K562 (cell line): ENCODE measurements around the gene ABHD14A. TPM values are rescaled to one million over a fixed set of nuclear protein-coding genes. Genes with fewer than 3 reads are reported as not detected.

Experiments used
- ARID3A ChIP-seq: IDR thresholded peaks from 2 replicates; pipeline ENCODE4 v1.6.1; 2012; ENCODE audit warnings: low read depth, low read length, improper control_type of control experiment, borderline replicate concordance
- EGR1 ChIP-seq: fragments of 450-650 bp; conservative IDR thresholded peaks from 2 replicates; pipeline ENCODE4 v1.6.1; 2017; ENCODE audit warnings: mild to moderate bottlenecking
- GTF2E2 ChIP-seq: fragments of 200-800 bp; sonication (Bioruptor generic); IDR thresholded peaks from 2 replicates; pipeline ENCODE4 v1.6.1; 2016; ENCODE audit warnings: missing genetic modification characterization, missing compliant biosample characterization
- HDGF ChIP-seq: fragments of 450-650 bp; IDR thresholded peaks from 2 replicates; pipeline ENCODE4 v1.6.1; 2016
- HNRNPL ChIP-seq: fragments of 200-400 bp; formaldehyde crosslinking; IDR thresholded peaks from 2 replicates; pipeline ENCODE4 v1.6.1; 2017; ENCODE audit warnings: low read depth, mild to moderate bottlenecking, low read length
- KLF1 ChIP-seq: fragments of 450-650 bp; IDR thresholded peaks from 2 replicates; pipeline ENCODE4 v1.6.1; 2016; ENCODE audit warnings: missing genetic modification characterization, missing compliant biosample characterization
- L3MBTL2 ChIP-seq: fragments of 450-650 bp; IDR thresholded peaks from 2 replicates; pipeline ENCODE4 v1.6.1; 2016; ENCODE audit warnings: mild to moderate bottlenecking, moderate library complexity
- NFXL1 ChIP-seq: fragments of 450-650 bp; formaldehyde crosslinking; IDR thresholded peaks from 2 replicates; pipeline ENCODE4 v1.4.0; 2021; ENCODE audit warnings: mild to moderate bottlenecking
- RB1 ChIP-seq: fragments of 450-650 bp; IDR thresholded peaks from 2 replicates; pipeline ENCODE4 v1.6.1; 2017; ENCODE audit warnings: low read depth, mild to moderate bottlenecking
- SAFB2 ChIP-seq: fragments of 200-400 bp; formaldehyde crosslinking; IDR thresholded peaks from 2 replicates; pipeline ENCODE4 v1.6.1; 2018; ENCODE audit warnings: borderline replicate concordance, low read length, low read depth, moderate library complexity; ENCODE audit not compliant: severe bottlenecking
- SIX5 ChIP-seq, 2 experiments: IDR thresholded peaks; 2 replicates each; pipeline ENCODE4 v1.6.1; 2011; ENCODE audit warnings: low read length in 2 of 2, borderline replicate concordance in 1 of 2, low read depth in 1 of 2, mild to moderate bottlenecking in 1 of 2, moderate library complexity in 1 of 2; ENCODE audit not compliant: insufficient read depth in 1 of 2
- SMARCE1 ChIP-seq: fragments of 450-650 bp; IDR thresholded peaks from 2 replicates; pipeline ENCODE4 v1.7.1; 2016; ENCODE audit warnings: mild to moderate bottlenecking
- SRSF1 ChIP-seq: fragments of 200-400 bp; formaldehyde crosslinking; IDR thresholded peaks from 2 replicates; pipeline ENCODE4 v1.6.1; 2017; ENCODE audit warnings: mild to moderate bottlenecking, low read depth, low read length, moderate library complexity
- TBL1XR1 ChIP-seq, 2 experiments: IDR thresholded peaks; 2 replicates each; pipeline ENCODE4 v1.6.1; 2012; ENCODE audit warnings: improper control_type of control experiment in 2 of 2, low read length in 2 of 2, mild to moderate bottlenecking in 1 of 2
- ZBTB43 ChIP-seq: sonication (generic); formaldehyde crosslinking; IDR thresholded peaks from 2 replicates; pipeline ENCODE4 v1.8.0; 2023; ENCODE audit warnings: mild to moderate bottlenecking, missing genetic modification reagents
- ZNF324 ChIP-seq: fragments of 250-450 bp; sonication (Bioruptor Pico); IDR thresholded peaks from 2 replicates; pipeline ENCODE4 v1.4.0; 2020; ENCODE audit warnings: mild to moderate bottlenecking
- ZNF398 ChIP-seq: fragments of 250-450 bp; sonication (Bioruptor Pico); IDR thresholded peaks from 2 replicates; pipeline ENCODE4 v1.8.0; 2021; ENCODE audit warnings: moderate library complexity, mild to moderate bottlenecking, inconsistent platforms
- ZNF408 ChIP-seq: fragments of 250-450 bp; sonication (Bioruptor Pico); IDR thresholded peaks from 2 replicates; pipeline ENCODE4 v1.4.0; 2020; ENCODE audit warnings: low read depth, mild to moderate bottlenecking, moderate library complexity
- ZNF518B ChIP-seq: fragments of 250-450 bp; sonication (Bioruptor Pico); IDR thresholded peaks from 2 replicates; pipeline ENCODE4 v1.5.0; 2021; ENCODE audit warnings: mild to moderate bottlenecking, moderate library complexity
- ZNF830 ChIP-seq: fragments of 250-450 bp; sonication (Bioruptor Pico); IDR thresholded peaks from 2 replicates; pipeline ENCODE4 v1.5.0; 2021; ENCODE audit warnings: mild to moderate bottlenecking
- polyA plus RNA-seq, 8 experiments: library from polyadenylated mRNA; depleted of rRNA in 4 of 8; stranded (reverse) in 5 of 8; unstranded in 3 of 8; fragments of >200 nt; fragmentation: Nextera tagmentation in 2 of 8; fragmentation: Illumina TruSeq in 1 of 8; extraction: Ambion mirVana in 2 of 8; extraction: Trizol in 1 of 8; gene quantifications; 2 replicates each; pipeline versions ENCODE4 v1.2.1 to v1.2.3, GENCODE V29; 2011 to 2014; ENCODE audit warnings: inconsistent platforms in 1 of 8, missing spikeins in 1 of 8
- total RNA-seq, 7 experiments: library from RNA; depleted of rRNA in 6 of 7; stranded (reverse); fragments of >200 nt in 6 of 7; fragmentation: Illumina TruSeq in 2 of 7; extraction: Trizol in 2 of 7; gene quantifications; 2 replicates each; pipeline versions ENCODE4 v1.2.1 to v1.2.3, GENCODE V29; 2011 to 2021; ENCODE audit warnings: low replicate concordance in 1 of 7

The ABHD14A gene
- total and polyA plus RNA-seq, 9 of the 15 experiments (the other 6 are each of a cell fraction or from before 2014, with no cell fraction given): 0.90 to 10.5 (median 8.3) TPM

GRCh38 chr3:51995346-51996163, 20.7 kb downstream of the ABHD14A start, which contains the start of gene RPL29 (continued):
- TF ChIP-seq ZNF408 (CRISPR knock-in tag) (no peak), NFXL1 (CRISPR knock-in tag) (no peak), SAFB2 (no peak), EGR1 (no peak), L3MBTL2 (peak; percentile 35; the same call in 1 of the 2 replicates), ARID3A (no peak), HNRNPL (no peak), ZNF398 (no peak), TBL1XR1 (IDR thresholded peaks at IDR 0.05; ENCODE audit: low read length in 2 of 2) (peak in 1 of 2 experiments; percentile 60; a peak in 2 of 4 replicates), ZBTB43 (CRISPR knock-in tag) (no peak), GTF2E2 (tag) (peak; percentile 88), SMARCE1 (no peak), ZNF518B (CRISPR knock-in tag) (no peak), HDGF (no peak), RB1 (peak; percentile 91), ZNF324 (no peak), SIX5 (IDR thresholded peaks at IDR 0.05; ENCODE audit: borderline replicate concordance in 1 of 2, insufficient read depth in 1 of 2, low read depth in 1 of 2, low read length in 2 of 2) (peak; percentile 48 to 49; a peak in 1 of 4 replicates), SRSF1 (no peak), KLF1 (tag) (peak; percentile 58; the same call in 1 of the 2 replicates), ZNF830 (no peak)
